ENCODE results near the gene MUSK.

DNA sequence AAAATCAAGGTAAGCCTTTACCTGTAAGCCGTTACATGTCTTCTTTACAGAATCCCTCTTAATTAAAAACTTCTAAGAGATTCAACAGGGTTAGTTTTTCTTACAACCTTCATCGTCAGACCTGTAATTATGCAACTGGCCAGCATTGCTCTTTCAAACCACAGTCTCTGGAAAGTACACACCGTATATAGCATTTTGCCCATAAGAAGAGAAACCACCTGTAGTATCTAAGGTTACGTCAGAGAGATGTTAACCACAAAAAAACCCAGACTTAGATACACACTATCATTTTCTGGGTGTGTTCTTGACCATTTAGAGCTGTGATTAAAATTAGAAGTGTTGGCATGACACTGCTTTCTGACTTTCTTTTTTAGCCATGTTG lies 140.0 kb downstream of the MUSK start:
- TF ChIP-seq, protein P1, sequence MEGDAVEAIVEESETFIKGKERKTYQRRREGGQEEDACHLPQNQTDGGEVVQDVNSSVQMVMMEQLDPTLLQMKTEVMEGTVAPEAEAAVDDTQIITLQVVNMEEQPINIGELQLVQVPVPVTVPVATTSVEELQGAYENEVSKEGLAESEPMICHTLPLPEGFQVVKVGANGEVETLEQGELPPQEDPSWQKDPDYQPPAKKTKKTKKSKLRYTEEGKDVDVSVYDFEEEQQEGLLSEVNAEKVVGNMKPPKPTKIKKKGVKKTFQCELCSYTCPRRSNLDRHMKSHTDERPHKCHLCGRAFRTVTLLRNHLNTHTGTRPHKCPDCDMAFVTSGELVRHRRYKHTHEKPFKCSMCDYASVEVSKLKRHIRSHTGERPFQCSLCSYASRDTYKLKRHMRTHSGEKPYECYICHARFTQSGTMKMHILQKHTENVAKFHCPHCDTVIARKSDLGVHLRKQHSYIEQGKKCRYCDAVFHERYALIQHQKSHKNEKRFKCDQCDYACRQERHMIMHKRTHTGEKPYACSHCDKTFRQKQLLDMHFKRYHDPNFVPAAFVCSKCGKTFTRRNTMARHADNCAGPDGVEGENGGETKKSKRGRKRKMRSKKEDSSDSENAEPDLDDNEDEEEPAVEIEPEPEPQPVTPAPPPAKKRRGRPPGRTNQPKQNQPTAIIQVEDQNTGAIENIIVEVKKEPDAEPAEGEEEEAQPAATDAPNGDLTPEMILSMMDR (IDR thresholded peaks at IDR 0.05): no peak
- TF ChIP-seq POLR2A (IDR thresholded peaks at IDR 0.05): no peak
